ENCODE data around the gene YRDC. TPM values are rescaled to one million over a fixed set of nuclear protein-coding genes. Genes with fewer than 3 reads are reported as not detected.

Gene YRDC
- total and polyA plus RNA-seq, 2 of the 13 experiments (the other 11 are each of a cell fraction or from before 2014, with no cell fraction given): 27.5 to 29.2 TPM

- TF ChIP-seq GPBP1L1 (CRISPR knock-in tag; IDR thresholded peaks at IDR 0.05): no peak
- no peak for TF ChIP-seq FOXJ3 (CRISPR knock-in tag; IDR thresholded peaks at IDR 0.05; ENCODE audit: borderline replicate concordance)
- TF ChIP-seq ZNF772 (CRISPR knock-in tag; IDR thresholded peaks at IDR 0.05): no peak
- TF ChIP-seq MTA1 (CRISPR knock-in tag; IDR thresholded peaks at IDR 0.05; ENCODE audit: borderline replicate concordance): no peak
- peak; percentile 79 for TF ChIP-seq ZC3H13 (CRISPR knock-in tag; IDR thresholded peaks at IDR 0.05)
- no peak for TF ChIP-seq SETDB1 (CRISPR knock-in tag; IDR thresholded peaks at IDR 0.05; ENCODE audit: borderline replicate concordance)
- TF ChIP-seq ZNF737 (CRISPR knock-in tag; IDR thresholded peaks at IDR 0.05; ENCODE audit: borderline replicate concordance): no peak
- no peak; the same call in 1 of the 2 replicates for TF ChIP-seq E2F1 (CRISPR knock-in tag; IDR thresholded peaks at IDR 0.05)
- TF ChIP-seq ZC3H4 (CRISPR knock-in tag; IDR thresholded peaks at IDR 0.05; ENCODE audit: borderline replicate concordance): no peak
- no peak for TF ChIP-seq ZNF264 (CRISPR knock-in tag; IDR thresholded peaks at IDR 0.05)
- TF ChIP-seq ARNT (IDR thresholded peaks at IDR 0.05): no peak
- TF ChIP-seq SNAPC4 (CRISPR knock-in tag; IDR thresholded peaks at IDR 0.05): no peak
- no peak for TF ChIP-seq ZNF7 (CRISPR knock-in tag; IDR thresholded peaks at IDR 0.05)
- TF ChIP-seq HOXA9 (CRISPR knock-in tag; IDR thresholded peaks at IDR 0.05; ENCODE audit: borderline replicate concordance): 0 out of 2 replicates have a peak, but pooled peaks have one; percentile 59
- TF ChIP-seq ZNF615 (CRISPR knock-in tag; IDR thresholded peaks at IDR 0.05; ENCODE audit: borderline replicate concordance): no peak
- no peak for TF ChIP-seq IKZF1 (IDR thresholded peaks at IDR 0.05)
- peak; percentile 82 for TF ChIP-seq PHF8 (CRISPR knock-in tag; IDR thresholded peaks at IDR 0.05)
- no peak; the same call in 1 of the 2 replicates for TF ChIP-seq ZNF598 (CRISPR knock-in tag; IDR thresholded peaks at IDR 0.05; ENCODE audit: borderline replicate concordance)
- TF ChIP-seq CREB3 (CRISPR knock-in tag; IDR thresholded peaks at IDR 0.05): no peak
- TF ChIP-seq DPF2 (CRISPR knock-in tag; IDR thresholded peaks at IDR 0.05; ENCODE audit: borderline replicate concordance, low read depth): no peak
- TF ChIP-seq NFE2 (CRISPR knock-in tag; IDR thresholded peaks at IDR 0.05): no peak
These were observed 14.1 kb downstream of the YRDC start, which contains the start of gene MANEAL (continued) for GRCh38 chr1:37793773-37794371.

Measured in HepG2 (cell line).